NCI-H2171 treated with DMSO at 0.1 percent for 48 hours (cell line): ENCODE results near the gene SLC6A9.

Source experiments
- DNase-seq: peaks from one replicate; lab custom pipeline; 2025; lab: John Stamatoyannopoulos, UW

SLC6A9 gene

DNA sequence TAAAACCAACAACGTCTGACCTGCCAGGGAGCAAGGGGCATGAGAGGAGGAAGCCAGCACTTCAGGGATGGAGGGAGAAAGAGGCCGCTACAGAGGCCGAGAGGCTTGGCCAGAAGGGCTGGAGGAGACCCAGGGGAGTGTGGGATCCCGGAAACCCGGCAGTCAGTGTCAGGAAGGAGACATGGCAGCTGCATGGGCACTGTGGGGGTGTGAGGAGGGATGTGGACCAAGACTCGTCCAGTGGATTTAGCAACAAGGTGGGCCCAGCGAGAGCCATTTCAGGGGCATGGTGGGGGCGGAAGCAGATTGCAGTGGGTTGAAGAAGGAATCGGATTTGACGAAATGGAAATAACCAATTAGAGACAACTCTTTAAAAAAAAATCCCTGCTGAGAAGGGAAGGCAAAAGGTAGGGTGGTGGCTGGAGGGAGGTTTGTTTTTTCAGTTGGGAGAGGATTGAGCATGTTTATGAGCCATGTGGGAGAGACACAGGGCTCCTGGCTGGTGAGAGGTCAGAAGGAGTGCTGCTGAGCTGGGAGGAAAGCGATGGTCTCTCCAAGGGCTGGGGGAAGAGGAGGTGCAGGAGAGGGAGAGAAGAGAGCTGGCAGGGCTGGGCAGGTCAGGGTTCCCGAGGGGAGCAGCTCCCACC, 47.9 kb downstream of the SLC6A9 start:
- DNase-seq = no peak

DNA sequence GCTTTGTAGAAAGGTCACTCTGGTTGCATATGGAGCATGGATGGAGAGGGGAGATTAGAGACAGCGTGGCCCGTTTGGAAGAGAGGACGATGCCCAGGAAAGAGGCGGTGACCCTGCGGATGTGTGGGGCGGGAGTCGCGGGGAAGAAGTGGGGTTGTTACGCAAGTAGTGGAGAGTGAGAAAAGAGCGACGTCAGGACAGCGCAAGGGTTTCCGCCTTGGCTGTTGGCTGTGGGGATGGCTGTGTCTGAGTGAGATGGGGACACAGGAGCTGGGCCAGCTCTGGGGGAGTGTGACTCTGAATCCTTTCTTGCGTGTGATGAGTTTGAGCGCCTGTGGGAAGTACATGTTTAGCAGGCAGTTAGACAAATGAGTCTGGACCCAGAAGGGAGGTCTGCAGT, 48.5 kb downstream of the SLC6A9 start:
- no peak for DNase-seq

DNA sequence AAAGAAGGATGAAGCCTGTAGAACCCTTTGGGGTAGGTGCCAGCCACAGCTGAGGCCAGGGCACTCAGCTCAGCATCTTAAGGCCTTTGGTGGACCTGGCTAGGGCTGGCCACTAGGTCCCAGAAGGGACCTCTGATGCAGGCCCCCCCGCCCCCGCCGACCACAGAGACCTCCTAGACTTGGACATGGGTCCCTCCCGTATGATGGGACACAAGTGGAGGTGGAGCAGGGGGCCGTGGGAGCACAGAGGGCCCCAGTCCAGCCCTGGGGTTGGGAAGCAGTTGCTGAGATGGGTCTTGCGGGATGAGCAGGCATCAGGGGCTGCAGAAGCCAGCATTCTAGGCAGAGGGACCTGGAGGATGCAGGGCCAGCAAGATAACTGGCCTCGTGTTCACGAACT, 49.0 kb downstream of the SLC6A9 start:
- no peak for DNase-seq

DNA sequence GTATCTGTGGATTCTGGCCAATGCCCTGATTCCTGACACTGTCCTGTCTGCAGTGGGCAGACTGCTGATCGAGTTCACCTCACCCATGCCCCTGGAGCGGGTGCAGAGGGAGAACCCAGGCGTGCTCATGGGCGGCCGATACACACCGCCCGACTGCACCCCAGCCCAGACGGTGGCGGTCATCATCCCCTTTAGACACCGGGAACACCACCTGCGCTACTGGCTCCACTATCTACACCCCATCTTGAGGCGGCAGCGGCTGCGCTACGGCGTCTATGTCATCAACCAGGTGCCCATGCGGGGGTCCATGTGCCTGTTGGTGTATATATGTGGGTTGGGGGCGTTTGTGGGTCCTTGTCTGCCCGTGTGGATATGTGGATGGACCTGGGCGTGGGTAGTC, 49.6 kb downstream of the SLC6A9 start:
- DNase-seq = no peak

DNA sequence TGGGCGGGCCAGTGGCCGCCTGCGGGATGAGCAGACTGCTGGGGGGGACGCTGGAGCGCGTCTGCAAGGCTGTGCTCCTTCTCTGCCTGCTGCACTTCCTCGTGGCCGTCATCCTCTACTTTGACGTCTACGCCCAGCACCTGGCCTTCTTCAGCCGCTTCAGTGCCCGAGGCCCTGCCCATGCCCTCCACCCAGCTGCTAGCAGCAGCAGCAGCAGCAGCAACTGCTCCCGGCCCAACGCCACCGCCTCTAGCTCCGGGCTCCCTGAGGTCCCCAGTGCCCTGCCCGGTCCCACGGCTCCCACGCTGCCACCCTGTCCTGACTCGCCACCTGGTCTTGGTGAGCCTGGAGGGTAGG, 50.1 kb downstream of the SLC6A9 start:
- DNase-seq = no peak

DNA sequence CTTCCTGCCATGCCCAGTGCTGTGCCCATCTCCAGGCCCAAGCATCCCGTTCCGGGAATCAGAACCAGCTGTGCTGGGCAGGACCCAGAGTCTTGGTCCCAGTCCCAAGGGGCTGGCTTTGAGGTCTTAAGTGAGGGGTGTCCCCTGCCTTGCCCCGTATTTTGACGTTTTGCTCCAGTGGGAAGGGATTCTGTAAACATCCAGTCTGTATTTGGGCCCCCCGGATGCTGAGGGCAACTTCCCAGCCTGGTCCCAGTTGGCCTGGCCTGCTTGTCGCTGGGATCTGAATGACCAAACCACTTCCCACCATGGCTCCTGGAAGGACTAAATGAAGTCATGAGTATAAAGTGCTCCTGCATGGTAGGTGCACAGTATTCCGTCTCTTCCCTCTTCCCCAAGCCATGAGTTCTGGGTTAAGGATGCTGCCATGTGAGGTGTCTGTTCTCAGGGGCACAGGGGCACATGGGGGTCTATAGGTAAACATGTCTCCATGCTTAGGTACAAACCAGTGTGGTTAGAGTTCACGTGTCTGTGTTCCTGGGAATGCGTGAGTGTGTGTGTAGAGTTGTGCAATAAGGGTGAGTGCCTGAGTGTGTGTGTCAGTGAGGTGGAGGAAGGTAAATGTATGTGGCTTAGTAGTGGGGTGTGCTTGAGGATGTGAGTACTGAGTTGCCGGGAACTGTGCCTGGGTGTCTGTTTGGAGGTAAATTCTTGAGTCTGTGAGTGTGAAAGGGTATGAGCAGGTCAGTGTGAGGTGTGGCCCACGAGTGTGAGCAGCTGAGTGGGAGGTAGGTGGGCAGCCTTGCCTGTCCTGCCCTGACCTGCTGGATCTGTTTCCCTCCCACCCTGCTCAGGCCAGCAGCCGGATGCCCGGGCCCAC, 50.8 kb downstream of the SLC6A9 start:
- no peak for DNase-seq

DNA sequence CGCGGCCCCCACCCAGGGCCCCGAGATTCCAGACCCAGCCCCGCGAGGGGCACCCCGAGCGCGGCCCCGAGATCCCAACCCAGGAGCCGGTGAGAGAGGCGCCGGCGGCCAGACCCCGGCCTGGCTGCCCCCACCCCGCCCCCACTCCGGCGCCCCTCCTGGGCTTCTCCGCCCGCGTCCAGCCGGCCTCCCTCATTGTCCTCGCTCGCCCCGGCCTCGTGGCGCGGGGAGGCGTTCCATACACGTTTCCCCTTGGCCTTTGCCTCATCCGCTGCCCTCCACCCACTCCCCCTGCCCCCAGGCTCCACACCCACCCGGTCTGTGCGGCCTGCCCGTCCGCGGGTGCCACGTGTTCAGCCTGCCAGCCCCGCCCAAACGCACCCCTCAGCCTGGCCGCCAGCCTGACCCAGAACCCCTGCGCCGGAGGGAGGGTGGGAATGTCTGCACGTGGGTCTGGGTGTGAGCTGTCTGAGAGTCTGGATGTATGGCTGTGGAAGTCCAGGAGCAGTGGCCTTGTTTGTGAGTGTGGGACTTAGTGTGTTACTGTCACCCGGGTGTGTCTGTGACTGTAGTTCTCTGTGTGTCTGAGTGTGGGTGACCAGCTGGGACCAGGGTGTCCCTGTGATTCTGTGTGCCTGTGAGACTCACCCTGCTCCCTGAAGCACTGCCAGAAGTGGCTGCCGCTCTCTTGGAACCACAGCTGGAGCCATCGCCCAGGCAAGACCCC, 51.6 kb downstream of the SLC6A9 start:
- peak; percentile 45 for DNase-seq

DNA sequence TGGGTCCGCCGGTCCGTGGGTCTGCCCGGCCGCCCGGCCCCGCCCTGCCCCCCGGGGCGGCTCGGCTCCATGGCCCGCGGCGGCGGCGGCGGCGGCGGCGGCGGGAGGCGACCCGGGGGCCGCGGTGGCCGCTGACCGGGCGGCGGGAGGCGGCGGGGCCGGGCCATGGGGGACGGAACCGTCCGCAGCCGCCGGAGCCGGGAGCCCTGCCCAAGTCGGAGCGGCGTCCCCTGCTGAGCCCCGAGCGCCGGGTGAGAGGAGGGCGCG, 52.1 kb downstream of the SLC6A9 start:
- DNase-seq = no peak

DNA sequence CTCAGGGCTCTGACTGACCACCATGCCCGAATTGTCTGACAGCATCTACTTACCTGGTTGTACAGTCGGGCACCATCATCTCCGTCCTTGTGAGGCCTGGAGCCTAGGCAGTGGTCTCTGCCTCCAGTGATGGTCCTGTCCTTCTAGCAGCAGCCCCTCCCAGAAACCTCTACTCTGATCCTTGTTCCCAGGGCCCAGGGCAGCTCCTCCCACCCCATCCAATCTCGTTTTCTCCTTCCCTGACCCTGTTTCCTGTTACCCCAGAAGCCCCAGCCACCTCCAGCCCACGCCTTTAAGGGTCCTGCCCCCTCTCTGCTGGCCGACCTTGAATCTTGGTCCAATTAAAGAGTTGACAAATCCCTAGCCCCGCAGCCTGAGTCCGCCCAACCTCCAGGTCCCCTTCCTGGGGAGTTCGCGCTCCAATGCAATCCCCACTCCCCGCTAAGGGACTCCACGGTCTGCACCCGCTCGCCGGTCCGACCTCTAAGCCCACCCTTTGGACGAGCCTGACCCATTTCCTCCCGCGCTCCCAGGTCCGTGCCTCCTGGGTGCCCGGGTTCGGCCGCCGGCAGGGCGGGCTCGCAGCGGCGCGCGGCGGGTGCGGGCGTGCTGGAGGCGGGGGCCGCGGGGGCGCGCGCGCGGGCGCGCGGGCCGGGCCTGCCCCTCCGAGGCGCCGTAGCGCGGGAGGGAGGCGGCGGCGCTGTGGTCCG, 52.6 kb downstream of the SLC6A9 start, which contains the start of gene B4GALT2:
Gene B4GALT2, plus strand, starts transcription at position 660 of the 710 bp plus-strand sequence. CDS start 1,951 bp downstream, outside the sequence.
- peak; percentile 23 for DNase-seq

DNA sequence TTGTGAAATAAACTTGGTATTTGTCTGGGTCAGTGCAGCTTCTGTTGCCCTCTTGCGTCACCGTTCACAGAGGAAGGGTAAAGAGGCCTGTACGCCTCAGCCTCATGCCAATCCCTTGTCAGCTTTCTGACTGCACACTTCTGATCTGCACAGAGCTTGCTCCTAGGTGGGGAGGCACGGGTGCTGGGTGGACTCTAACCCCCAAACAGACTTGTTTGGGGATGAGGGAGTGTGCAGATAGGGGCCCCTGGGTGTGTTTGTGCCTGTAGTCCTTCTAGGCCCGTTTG, 53.1 kb downstream of the SLC6A9 start:
- DNase-seq = no peak

DNA sequence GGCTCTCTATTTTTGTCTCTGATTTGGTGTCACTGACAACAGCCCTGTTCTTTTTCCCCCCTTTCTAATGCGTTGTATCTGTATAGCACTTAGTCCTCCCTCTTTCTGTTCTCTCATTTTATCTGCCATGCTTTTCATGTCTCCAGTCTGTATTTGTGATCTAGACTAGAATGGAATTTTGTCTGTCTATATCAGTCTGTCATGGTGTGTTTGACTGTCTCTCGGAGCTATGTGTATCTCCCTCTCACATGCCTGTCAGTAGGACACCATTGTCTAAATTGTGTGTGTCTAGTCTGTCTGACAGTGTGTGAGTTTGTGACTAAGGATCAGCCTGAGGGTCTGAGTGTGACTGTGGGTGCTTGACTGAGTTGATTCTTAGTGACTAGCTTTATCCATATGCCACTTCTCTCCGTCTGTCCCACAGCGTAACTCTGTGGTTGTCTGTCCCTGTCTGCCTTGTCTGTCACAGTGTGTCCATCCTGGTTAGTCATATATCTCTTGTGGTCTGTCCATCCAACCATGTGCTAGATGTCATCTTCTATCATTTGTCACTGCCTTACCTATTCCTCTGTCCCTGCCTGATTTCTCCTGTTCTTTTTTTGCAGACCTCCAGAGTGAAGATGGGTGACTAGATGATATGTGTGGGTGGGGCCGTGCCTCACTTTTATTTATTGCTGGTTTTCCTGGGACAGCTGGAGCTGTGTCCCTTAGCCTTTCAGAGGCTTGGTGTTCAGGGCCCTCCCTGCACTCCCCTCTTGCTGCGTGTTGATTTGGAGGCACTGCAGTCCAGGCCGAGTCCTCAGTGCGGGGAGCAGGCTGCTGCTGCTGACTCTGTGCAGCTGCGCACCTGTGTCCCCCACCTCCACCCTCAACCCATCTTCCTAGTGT, 53.6 kb downstream of the SLC6A9 start:
- no peak for DNase-seq

DNA sequence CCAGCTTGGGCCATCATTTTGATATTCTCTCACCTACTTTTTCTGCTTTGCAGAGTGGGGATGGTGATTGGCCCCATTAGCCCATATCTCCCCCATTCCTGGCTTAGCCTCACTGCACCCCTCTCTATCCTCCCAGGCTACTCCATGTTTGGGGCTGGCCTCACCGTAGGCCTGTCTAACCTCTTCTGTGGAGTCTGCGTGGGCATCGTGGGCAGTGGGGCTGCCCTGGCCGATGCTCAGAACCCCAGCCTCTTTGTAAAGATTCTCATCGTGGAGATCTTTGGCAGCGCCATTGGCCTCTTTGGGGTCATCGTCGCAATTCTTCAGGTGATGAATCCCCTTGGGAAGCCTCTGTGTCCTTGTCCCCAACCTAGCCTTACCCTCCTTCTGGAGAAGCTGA, 54.4 kb downstream of the SLC6A9 start:
- DNase-seq = no peak

DNA sequence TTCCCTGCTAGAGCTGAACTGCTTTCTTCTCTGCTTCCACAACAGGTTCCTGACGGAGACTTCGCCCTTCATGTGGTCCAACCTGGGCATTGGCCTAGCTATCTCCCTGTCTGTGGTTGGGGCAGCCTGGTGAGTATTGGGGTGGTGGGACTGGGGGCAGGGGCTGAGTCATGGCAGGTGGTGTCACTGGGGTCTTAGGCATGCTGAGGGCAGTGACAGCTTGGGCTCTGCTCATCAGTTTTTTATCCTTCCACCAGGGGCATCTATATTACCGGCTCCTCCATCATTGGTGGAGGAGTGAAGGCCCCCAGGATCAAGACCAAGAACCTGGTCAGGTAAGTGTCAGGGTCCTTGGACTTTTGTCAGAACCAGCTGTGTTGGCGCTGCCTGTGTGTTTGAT, 55.2 kb downstream of the SLC6A9 start:
- no peak for DNase-seq

DNA sequence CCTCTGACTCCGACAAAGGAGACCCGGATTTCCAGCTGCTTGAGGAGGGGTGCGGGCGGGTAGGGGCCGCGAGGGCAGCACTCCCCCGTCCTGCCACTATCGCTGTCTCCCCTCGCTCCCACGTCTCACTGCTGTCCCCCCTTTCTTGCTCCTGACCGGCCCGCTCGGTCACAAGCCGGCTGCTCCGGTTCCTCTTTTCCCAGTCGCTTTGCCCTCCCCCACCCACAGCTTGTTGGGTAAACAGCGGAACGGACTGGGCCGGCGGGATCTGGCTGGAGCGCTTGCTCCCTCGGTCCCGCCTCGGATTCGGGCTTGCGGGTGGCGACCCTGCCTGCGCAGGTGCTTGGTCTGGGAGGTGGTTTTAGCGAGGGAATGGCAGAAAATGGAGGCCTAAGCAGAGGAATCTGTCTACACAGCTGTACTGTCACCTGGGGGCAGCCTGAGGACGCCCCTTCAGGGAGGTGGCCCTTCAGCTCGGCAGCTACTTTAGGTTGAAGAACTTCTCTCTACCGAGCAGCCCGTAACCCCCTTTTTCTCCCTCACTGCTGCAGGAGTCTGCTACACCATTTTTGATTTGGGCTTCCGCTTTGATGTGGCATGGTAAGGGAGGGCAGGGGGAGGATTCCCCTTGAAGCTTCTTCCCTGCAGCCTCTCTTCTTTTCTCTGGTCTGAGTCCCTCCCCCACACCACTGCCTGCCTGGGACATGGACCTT, 55.9 kb downstream of the SLC6A9 start:
- DNase-seq = peak; percentile 29

DNA sequence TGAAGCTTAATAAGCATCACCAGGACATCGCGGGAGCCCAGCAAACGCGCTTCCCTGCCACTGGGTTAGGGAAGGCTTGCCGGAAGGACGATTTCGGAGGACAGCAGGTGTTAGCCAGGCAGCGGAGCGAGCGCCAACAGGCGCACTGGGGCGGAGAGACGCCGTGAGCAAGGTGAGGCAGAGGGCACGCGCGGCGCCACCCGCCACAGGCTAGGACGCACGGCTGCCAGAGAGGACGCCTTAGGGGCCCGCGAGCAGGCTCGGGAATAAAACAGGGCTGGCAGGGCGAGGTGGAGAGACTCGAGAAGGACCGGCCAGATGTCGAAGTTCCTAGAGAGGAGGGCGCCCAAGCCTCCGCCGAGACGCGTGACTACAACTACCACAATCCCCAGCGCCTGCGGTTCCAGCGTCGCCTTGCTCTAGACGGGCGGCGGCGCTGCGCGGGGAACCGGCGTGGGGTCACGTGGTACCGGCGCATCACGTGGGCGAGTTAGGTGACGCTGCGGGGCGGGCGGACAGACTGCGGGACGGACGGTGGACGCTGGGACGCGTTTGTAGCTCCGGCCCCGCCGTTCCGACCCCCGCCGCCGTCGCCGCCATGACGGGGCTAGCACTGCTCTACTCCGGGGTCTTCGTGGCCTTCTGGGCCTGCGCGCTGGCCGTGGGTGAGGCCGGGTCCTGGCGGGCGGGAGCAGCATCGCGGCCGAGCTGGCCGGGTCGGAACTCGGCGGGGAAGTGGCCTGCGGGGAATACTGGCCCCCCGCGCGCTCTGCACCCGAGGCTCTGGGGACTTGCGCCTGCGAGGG, 56.6 kb downstream of the SLC6A9 start, which contains the start of gene ATP6V0B:
Gene ATP6V0B, plus strand, starts transcription at position 518 of the 806 bp plus-strand sequence. Its CDS starts 81 bp downstream, at position 599.
- DNase-seq = peak; percentile 96

DNA sequence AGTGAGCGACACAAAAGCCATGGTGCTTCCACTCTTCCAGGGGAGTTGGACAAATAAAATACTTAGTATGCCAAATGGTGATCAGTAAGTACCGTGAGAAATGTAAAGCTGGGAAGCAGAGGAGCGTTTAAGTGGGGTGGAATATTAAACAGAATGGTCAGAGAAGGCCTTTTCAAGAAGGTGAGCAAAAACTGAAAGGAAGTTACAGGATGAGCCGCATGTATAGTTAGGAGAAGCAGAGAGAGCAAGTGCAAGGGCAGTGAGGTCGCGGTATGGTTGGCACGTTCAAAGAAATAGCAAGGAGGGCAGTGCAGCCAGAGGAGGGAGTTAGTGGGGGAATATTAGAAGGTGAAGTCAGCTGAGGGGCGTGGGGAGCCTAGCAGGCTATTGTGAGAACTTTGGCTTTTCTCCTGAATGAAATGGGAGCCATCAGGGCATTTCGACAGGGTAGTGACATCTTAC, 57.2 kb downstream of the SLC6A9 start:
- DNase-seq = peak; percentile 77

DNA sequence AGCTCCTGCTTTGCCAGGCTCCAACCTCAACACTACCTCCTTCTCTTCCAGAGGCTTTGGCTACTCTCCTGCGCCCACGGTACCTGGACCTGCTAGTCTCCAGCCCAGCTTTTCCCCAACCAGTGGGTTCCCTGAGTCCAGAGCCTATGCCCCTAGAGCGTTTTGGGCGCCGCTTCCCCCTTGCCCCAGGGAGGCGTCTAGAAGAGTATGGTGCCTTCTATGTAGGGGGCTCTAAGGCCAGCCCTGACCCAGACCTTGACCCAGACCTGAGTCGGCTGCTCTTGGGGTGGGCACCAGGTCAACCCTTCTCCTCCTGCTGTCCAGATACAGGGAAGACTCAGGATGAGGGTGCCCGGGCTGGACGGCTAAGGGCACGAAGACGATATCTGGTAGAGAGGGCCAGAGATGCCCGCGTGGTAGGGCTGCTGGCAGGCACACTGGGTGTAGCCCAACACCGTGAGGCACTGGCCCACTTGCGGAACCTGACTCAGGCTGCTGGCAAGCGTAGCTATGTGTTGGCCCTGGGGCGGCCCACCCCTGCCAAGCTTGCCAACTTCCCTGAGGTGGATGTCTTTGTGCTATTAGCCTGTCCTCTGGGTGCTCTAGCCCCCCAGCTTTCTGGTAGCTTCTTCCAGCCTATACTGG, 59.8 kb downstream of the SLC6A9 start:
- DNase-seq = no peak

DNA sequence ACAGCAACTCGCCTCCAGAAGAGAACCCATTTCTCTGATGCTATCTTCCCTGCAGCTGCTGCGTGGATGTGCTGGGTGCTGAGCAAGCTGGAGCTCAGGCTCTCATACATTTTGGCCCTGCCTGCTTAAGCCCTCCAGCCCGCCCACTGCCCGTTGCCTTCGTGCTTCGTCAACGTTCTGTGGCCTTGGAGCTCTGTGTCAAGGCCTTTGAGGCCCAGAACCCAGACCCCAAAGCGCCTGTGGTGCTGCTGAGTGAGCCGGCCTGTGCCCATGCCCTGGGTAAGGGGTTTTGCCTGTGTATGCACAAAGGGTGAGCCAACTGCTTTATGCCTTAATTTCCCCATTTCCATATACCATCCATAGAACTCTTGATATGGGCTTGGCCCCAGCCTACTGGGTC, 60.4 kb downstream of the SLC6A9 start:
- DNase-seq = no peak

DNA sequence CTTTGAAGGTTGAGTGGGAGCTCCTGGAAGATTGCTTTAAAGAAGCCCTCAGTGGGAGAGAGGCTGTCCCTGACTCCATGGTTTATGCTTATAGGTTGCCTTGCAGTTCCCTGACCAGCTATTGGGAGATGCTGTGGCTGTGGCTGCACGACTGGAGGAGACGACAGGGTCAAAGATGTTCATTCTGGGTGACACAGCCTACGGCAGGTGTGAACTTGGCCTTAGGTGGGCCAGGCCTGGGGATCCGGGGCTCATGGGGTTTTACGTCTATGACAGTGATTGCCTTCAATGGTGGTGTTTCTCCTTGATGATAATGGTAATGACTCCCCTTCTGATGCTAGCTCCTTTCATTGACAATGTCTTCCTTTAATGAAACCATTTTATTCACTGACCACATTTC, 60.8 kb downstream of the SLC6A9 start:
- no peak for DNase-seq
